H1 (cell line): ENCODE results near the gene CSF1. TPM values are rescaled to one million over a fixed set of nuclear protein-coding genes. Genes with fewer than 3 reads are reported as not detected.

Experiments used
- CTBP2 ChIP-seq: IDR thresholded peaks from 2 replicates; pipeline ENCODE4 v1.7.0; 2011; ENCODE audit warnings: borderline replicate concordance, mild to moderate bottlenecking, moderate library complexity, mixed read lengths, low read length; ENCODE audit not compliant: insufficient read depth, insufficient read length
- GABPA ChIP-seq: IDR thresholded peaks from 2 replicates; pipeline ENCODE4 v1.6.1; 2011; ENCODE audit warnings: mild to moderate bottlenecking, low read length, moderate library complexity, borderline replicate concordance; ENCODE audit not compliant: insufficient read depth
- JUN ChIP-seq: IDR thresholded peaks from 2 replicates; pipeline ENCODE4 v1.6.1; 2011; ENCODE audit warnings: low read depth, mild to moderate bottlenecking, improper control_type of control experiment, low read length
- RBBP5 ChIP-seq: IDR thresholded peaks from 2 replicates; pipeline ENCODE4 v1.7.1; 2012; ENCODE audit warnings: low read depth, mild to moderate bottlenecking, inconsistent platforms, low read length, moderate library complexity, borderline replicate concordance
- SIRT6 ChIP-seq: IDR thresholded peaks from one replicate; pipeline ENCODE4 v1.7.1; 2012; ENCODE audit warnings: low read length, inconsistent platforms
- YY1 ChIP-seq: IDR thresholded peaks from 2 replicates; pipeline ENCODE4 v1.6.1; 2011; ENCODE audit warnings: low read depth, mild to moderate bottlenecking, low read length
- polyA plus RNA-seq, 7 experiments: library from polyadenylated mRNA; depleted of rRNA in 3 of 7; stranded (reverse) in 5 of 7; unstranded in 2 of 7; fragments of >200 nt in 5 of 7; fragments of 200-250 nt in 2 of 7; gene quantifications; 1 replicate in 5 of 7; 2 replicates in 1 of 7; 4 replicates in 1 of 7; pipeline versions ENCODE4 v1.2.1 to v1.2.3, GENCODE V29; 2011 to 2013; ENCODE audit warnings: missing spikeins in 2 of 7, mixed read lengths in 2 of 7
- total RNA-seq: library from RNA; stranded (reverse); fragmentation: NEBNext Ultra II Directional; extraction: Animal tissue kit (Norgen Biotek cat#: 25700); gene quantifications from 2 replicates; pipeline ENCODE4 v1.2.1, GENCODE V29; 2021

The CSF1 gene
- total and polyA plus RNA-seq, 2 of the 8 experiments (the other 6 are each of a cell fraction or from before 2014, with no cell fraction given) = 3.3 to 5.4 TPM

- TF ChIP-seq JUN = no peak
- no peak for TF ChIP-seq RBBP5
- no peak for TF ChIP-seq GABPA
- TF ChIP-seq YY1 = no peak
- no peak for TF ChIP-seq CTBP2
- TF ChIP-seq SIRT6 = no peak
These were observed 1.8 kb upstream of the CSF1 start (continued) for GRCh38 chr1:109908836-109909235.
